H54 (cell line): ENCODE results near the gene KRT86.
"Not testable (repeated sequence)": the region's sequence is repeated elsewhere in the genome, so short reads cannot be mapped to it uniquely, and the experiment has no call there.

Source experiments
- DNase-seq: peaks from one replicate; pipeline ENCODE4 v3.0.0; 2011; ENCODE audit warnings: low spot score, mixed read lengths; ENCODE audit not compliant: insufficient read length
- FAIRE-seq: peaks from 3 replicates; lab custom pipeline; 2011; peaks lifted over from hg19 to GRCh38; lab: Jason Lieb, UNC
- POLR2A ChIP-seq: IDR thresholded peaks from 2 replicates; pipeline ENCODE4 v1.6.1; 2011; ENCODE audit warnings: low read depth, mild to moderate bottlenecking, low read length

KRT86 gene

DNA sequence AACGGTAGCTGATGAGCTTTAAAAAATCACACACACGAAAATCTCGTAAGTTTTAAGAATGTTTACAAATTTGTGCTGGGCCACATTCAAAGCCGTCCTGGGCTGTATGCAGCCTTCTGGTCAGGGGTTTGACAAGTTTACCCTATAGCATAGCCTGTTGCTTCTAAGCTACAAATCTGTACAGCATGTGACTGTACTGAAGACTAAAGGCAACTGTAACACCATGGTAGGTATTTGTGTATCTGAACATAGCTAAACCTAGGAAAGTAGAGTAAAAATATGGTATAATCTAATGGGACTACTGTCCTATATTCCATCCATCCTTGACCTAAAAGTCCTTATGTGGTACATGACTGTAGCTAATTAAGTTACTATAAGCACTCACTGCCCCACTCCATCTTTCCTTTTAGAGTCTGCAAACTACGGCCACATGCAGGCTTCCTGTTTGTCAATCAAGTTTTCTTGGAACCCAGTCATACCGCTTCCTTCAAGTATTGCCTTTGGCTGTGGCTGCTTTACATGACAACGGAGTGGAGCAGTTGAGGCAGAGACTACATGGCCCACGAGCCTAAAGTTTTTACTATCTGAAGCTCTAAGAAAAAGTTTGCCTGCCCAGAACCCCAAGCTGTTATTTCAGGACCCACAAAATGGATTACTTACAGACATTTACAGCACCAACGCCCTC, 22.9 kb upstream of the KRT86 start:
- FAIRE-seq (no peak), DNase-seq (no peak)
- TF ChIP-seq POLR2A: no peak

DNA sequence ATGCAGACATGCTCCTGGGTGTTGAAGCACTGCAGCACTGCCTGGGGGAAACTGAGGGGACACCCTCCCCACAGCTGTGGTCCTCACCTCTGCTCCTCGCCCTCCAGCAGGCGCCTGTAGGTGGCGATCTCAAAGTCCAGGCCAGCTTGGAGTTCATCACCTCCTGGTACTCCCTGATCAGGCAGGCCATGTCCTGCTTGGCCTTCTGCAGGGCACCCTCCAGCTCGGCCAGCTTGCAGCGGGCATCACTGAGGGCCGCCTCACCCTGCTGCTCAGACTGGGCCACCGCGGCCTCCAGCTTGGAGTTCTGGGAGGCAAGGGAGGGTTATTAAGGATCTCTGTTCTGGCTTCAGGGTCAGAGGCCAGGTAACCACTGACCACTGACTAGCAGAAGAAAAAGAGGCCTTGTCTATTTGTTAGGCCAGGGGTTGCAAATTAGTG, 22.2 kb upstream of the KRT86 start:
- FAIRE-seq, DNase-seq: not testable (repeated sequence)

DNA sequence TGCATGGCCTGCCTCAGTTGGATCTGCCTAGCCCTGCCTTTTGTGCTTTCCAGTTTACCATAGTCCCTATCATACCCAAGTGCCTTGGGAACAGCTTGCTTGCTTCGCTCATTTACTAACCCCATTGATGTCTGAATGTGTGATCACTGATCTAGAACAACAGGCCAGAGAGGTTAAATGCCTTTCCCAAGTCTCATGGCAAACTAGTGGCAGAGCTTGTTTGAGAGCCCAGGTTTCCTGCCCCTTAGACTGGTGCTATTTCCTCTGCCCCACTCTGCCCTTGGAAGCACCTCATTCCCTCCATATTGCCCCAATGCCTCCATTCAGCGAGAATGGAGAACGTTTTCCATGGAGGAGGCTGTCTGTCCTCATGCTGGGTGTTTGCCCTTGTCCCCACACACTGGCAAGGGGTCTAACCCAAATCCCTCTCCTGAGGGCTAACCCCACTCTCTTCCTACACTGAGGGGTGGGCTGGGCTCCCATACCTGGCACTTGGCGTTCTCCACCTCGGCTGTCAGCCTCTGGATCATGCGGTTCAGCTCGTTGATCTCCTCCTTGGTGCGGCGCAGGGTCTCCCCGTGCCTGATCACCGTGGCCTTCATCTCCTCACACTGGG, 21.6 kb upstream of the KRT86 start:
- FAIRE-seq (no peak), DNase-seq (no peak)
- no peak for TF ChIP-seq POLR2A

DNA sequence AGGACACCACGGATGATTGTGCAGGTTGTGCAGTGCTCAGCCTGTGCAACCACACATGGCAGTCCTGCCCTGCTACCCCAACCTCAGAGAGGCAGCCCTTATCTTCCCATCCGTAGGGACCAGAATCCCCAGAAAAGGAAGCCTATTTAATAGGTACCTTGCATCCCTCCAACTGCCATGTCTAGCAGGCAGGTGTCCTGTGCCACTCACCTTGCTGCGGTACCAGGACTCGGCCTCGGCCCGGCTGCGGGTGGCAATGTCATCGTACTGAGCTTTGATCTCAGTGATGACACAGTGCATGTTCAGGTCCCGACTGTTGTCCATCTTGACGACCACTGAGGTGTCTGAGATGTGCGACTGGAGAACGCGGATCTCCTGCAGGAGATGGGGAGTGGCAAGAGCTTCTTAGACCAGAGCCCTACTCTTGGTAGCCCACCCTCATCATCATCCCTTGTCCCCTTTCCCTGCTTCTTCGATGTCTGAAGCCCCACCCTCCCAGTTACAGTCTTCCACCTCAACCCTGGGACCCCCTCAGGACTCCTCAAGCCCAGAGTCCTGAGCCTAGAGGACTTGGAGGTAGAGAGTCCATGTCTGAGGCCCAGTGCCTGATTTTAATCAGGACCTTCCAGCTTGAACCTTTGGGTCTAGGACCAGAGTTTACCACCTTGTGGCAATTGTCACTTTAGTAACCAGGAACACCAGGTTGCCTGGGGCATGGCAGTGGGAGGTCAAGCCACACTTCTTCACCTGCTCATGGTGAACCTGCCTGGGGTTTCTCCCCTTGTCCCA, 20.9 kb upstream of the KRT86 start:
- no peak for FAIRE-seq
- no peak for TF ChIP-seq POLR2A

DNA sequence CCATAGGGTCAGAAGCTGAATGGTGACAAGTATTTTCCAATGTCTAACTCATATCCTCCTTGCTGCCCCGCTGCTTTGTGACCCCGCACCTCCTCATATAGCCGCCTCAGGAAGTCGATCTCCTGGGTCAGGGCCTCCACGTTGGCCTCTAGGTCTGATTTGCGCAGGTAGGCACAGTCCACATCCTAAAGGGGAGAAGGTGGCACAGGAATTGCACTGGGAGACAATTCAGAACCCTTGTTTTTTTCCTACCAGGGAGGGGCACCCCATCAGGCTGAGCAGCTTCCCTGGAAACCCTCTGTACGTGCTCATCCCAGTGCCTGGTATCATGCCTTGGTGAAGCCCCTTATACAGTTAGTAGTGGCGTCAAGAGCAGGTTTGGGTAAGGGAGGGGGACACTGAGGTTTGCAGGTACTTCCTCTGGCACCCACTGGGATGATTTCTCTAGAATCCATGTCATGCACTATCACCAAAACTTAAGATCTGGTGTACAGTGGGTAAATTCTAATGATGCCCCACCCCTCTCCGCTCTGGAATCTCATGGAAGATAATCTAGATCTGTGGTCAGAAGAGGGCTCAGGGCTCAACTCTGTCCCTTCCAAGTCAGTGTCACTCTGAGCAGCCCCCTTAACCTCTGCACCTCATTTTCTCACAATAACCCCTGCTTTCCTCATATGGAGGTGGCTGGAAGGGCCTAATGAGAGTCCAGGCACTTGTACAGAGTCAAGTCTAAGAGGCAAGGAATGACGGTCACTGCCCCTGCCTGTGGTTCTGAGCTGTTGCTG, 20.1 kb upstream of the KRT86 start:
- DNase-seq: no peak
- no peak for FAIRE-seq
- no peak for TF ChIP-seq POLR2A

More for the DNA sequence above, 20.9 kb upstream of the KRT86 start:
- DNase-seq: no peak

DNA sequence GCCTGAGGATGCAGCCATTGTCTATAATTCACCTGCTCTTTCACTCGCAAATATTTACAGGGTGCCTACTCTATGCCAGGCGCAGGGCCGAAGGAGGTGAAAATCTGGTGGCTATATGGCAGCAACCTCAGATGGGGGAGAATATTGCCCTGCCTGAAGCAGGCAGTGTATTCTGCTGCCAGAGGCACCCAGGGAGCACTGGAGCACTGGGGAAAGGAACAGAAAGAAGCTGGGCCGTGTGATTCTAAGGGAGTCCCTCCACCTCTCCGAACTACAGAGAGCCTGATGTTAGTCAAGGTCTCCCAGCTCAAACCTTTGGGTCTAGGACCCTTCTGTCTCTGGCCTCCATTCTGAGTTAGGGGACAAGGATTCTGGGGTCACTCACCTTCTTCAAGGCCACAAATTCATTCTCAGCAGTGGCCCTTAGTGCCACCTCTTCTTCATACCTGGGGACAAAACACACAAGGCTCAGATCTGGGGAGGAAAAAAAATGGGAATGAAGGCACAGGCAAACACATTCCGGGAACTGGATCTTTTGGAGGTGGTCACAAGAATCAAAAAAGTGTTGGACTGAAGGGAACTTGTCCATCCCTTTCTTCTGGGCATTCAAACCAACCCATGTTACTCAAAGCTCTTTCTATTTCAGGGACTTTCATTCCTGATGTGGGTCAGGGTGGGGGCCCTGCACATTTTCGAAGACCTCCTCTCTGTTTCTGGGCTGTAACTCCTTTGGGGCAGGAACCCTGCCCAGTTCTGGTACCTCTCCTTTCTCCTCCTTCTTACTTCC, 19.3 kb upstream of the KRT86 start:
- FAIRE-seq: no peak
- DNase-seq: no peak
- no peak for TF ChIP-seq POLR2A

DNA sequence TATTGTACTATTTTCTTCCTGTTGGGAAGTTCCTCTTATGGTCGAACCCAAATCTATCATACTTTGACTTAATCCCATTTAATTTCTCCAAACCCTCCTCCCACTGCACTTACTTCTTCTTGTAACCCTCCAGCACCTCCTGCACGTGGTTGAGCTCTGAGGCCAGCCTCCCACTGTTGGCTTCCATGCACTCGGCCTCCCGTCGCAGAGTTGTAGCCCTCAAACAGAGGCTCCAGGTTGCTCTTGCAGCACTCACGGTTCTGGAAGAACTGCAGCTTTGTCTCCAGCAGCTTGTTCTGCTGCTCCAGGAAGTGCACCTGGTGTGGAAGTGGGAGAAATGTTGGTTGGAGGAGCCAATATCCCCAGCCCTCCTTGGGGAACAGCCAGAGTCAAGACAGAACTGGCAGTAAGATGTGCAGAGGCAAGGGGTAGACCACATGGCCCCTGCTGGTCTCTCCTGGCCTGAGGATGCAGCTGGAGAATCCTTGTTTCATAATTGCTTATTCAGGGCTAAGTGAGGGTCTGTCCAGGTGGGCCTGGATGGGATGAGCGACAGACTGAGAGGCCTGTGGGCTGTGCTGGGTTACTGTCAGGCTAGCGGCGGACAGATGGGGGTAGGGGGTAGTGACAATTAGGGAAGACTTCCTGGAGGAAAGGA, 18.4 kb upstream of the KRT86 start:
- DNase-seq: no peak
- TF ChIP-seq POLR2A: no peak
- no peak for FAIRE-seq

DNA sequence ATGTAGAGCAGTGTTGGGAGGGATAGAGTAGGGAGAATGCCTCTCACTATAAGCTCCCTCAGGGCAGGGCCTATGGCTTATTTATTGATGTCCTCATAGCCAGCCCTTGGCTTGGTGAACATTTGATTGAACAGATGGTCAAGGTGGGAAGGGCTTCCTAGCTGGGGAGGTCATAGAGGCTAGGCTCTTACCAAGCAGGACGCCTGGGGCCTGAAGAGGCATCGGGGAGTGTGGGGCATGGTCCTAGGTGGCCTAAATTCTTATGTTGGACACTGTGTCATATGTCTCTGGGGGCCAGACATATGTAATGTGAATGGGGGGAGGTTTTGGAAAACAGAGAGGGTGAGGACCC, 17.9 kb upstream of the KRT86 start:
- no peak for DNase-seq
- no peak for FAIRE-seq
- no peak for TF ChIP-seq POLR2A

DNA sequence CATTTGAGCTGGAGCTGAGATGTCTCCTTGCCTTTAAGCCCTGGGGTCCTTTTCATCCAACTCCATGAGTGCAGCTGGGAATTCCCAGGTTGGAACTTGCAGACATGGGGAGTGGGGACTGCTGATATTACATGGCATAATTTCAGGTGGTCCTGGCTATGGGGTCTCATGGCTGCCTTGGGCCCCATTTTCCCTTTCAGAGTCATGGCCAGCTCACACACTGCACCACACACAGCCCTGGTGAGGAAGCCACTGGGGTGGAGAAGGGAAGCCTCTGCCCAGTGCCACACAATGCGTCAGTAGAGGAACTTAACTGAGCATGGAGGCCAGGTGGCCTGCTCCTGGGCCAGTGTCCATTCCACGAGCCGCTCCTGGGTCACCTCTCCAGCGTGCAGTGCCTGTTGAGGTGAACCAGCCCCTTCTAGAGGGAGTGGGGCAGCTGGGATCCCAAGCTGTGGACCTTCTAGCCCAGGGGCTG, 17.3 kb upstream of the KRT86 start:
- FAIRE-seq (no peak), DNase-seq (no peak)
- TF ChIP-seq POLR2A: no peak

DNA sequence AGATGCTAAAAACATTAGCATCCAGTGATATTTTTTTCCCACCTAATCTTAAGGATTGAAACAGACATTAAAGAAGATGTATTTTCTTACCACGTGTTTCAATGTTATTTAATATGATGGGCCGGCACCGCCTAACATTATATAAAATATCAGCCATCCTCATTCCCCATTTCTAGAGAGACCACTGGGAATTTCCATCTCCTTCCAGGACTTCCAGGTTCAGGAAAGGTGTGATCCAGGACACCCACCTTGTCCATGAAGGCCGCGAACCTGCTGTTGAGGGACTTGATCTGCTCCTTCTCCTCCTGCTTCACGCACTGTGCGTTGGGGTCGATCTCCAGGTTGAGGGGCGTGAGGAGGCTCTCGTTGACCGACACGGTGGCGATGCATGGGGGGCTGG, 16.5 kb upstream of the KRT86 start:
- not testable (repeated sequence) for FAIRE-seq, DNase-seq

DNA sequence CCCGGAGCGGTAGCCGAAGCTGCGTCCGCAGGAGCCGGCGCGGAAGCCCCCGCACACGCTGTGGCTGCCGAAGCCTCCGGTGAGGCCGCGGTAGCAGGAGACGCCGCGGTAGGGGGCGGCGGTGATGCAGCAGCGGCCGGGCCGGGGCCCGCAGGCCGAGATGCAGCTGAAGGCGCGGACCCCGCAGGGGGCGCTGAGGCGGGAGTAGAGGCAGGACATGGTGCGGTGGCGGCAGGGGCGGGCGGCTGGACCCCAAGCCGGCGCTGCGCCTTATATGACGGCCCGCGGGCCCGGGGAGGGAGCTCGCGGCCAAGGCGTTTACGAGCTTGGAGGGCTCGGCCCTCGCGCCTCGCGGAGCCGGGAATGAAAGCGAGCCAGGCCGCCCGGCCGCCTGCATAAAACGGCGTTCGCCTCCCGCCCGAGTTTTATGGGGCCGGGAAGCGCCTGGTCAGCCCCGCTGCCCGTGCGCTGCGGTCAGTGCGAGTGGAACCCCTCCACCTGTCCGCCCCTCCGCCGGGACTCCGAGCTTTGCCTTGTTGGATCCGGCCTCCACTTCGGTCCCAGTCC, 16.0 kb upstream of the KRT86 start:
- FAIRE-seq: no peak
- TF ChIP-seq POLR2A: no peak
- DNase-seq: no peak

DNA sequence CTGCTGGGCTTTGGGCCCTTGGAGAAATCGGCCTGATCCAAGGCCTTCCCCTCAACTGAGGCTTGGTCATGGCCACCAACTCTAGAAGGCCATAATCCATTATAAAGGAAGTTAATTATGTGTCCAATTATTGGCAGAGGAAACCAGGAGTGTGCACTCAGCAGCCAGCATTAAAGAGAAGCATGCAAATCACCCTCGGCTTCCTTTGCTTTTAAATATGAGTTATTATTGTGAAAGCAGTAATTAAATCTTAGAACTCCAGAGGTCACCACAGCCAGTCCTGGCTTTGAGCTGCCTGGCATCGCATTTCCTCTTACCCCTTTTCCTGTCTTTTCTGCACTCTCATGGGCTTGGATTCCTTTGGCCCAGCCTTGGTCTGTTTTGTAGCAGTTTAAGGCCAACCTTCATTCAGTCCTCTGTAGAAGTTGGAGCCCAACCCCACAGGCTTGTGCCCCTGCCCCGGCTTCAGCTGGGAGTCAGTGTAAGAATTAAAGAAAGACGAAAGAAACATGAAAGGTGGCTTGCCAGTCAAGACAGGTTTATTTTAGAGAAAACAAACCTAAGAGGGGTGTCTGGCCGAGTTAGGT, 14.7 kb upstream of the KRT86 start:
- DNase-seq (no peak), FAIRE-seq (no peak)
- TF ChIP-seq POLR2A: no peak
